Measurements from ENCODE around the gene MTR. TPM values are rescaled to one million over a fixed set of nuclear protein-coding genes. Genes with fewer than 3 reads are reported as not detected.

Gene MTR
- total and polyA plus RNA-seq, 9 of the 15 experiments (the other 6 are each of a cell fraction or from before 2014, with no cell fraction given), result 3.4 to 44.3 (median 20.3) TPM

- peak overlapping the region; percentile 94 for H3K4me2 ChIP-seq (ENCODE audit: insufficient read depth, low read length)
- H3K27me3 ChIP-seq (ENCODE audit: control insufficient read depth in 2 of 2, insufficient read depth in 2 of 2, low read length in 2 of 2), result no peaks in the 10 kb centered on the region; a peak in 2 of 5 replicates
- H3K9me3 ChIP-seq (replicated peaks; ENCODE audit: control insufficient read depth, insufficient read depth, low read depth, low read length), result peaks cover 4% of the 10 kb centered on the region; the same call in 1 of the 2 replicates
- H3K4me3 ChIP-seq, result peak overlapping the region; percentile 58
- peaks cover 57% of the 10 kb centered on the region for H3K79me2 ChIP-seq (ENCODE audit: control insufficient read depth, insufficient read depth, low read length)
- H2AFZ ChIP-seq (ENCODE audit: low read depth, low read length), result peak overlapping the region; percentile 94
- DNase-seq (ENCODE audit: extremely low read depth in 1 of 4, low spot score in 3 of 4), result peak in 2 of 4 experiments; percentile 20 to 35
- H3K9me1 ChIP-seq (ENCODE audit: control insufficient read depth, insufficient read depth, low read length), result no peaks in the 10 kb centered on the region
- peaks cover 10 to 13% of the 10 kb centered on the region in 2 experiments; a peak in 4 of 5 replicates for H3K4me1 ChIP-seq (replicated peaks in 1 of 2; ENCODE audit: control insufficient read depth in 2 of 2, insufficient read depth in 2 of 2, low read length in 2 of 2)
- ChIA-PET CTCF (ENCODE audit: low intra/inter-chr PET ratio) (no interaction called here), POLR2A (interaction anchor here (0.7 to 2.0 kb wide), 6 partner anchors 10 to 303 kb away, joined by 3 to 6 read pairs (median 4); no protein-coding TSS in a partner anchor)
- intact Hi-C loops (cut with micrococcal nuclease) (loop anchor here (5.0 kb wide), 1 partner anchor 194 kb away; the partner anchor contains the start of gene HEATR1), in situ Hi-C loops (cut with MboI) (no loop called here)
- WGBS (ENCODE audit: insufficient coverage, low coverage, missing lambda C conversion rate), result 1% methylated on average over 41 of the region's 41 CpGs
- H3K27ac ChIP-seq (ENCODE audit: extremely low read depth, low read depth, low read length), result peak overlapping the region; percentile 79
- H3K36me3 ChIP-seq (ENCODE audit: control insufficient read depth, insufficient read depth, low read length), result peaks cover 18% of the 10 kb centered on the region; the same call in 2 of the 3 replicates
- no TSS peak for BruUV-seq (replicated peaks)
- H3K9ac ChIP-seq (ENCODE audit: insufficient read depth in 1 of 2, low read depth in 2 of 2, low read length in 2 of 2), result peak overlapping the region; percentile 94 to 98
- H4K20me1 ChIP-seq (replicated peaks; ENCODE audit: control insufficient read depth, insufficient read depth, low read length), result no peaks in the 10 kb centered on the region
- peak; percentile 63 for ATAC-seq
- peak; percentile 42 for FAIRE-seq
- peak; percentile 77; the same call in 1 of the 2 replicates for TF ChIP-seq CEBPB (tag; IDR thresholded peaks at IDR 0.05)
- TF ChIP-seq CEBPG (CRISPR knock-in tag; IDR thresholded peaks at IDR 0.05), result peak; percentile 54; the same call in 1 of the 2 replicates
- no peak for TF ChIP-seq CEBPG (tag; conservative IDR thresholded peaks at IDR 0.05 in 1 of 2, IDR thresholded peaks at IDR 0.05 in 1 of 2)
- 0 out of 2 replicates have a peak, but pooled peaks have one; percentile 17 for TF ChIP-seq NFRKB (IDR thresholded peaks at IDR 0.05; ENCODE audit: low read depth)
- no peak for TF ChIP-seq CTCF (IDR thresholded peaks at IDR 0.05 in 2 of 3, conservative IDR thresholded peaks at IDR 0.05 in 1 of 3; ENCODE audit: insufficient read depth in 2 of 3, low read depth in 1 of 3, low read length in 3 of 3)
- peak in 1 of 2 experiments; percentile 24; a peak in 1 of 4 replicates for TF ChIP-seq RCOR1 (IDR thresholded peaks at IDR 0.05; ENCODE audit: borderline replicate concordance in 1 of 2, low read depth in 2 of 2, low read length in 2 of 2)
- TF ChIP-seq ZNF175 (CRISPR knock-in tag; IDR thresholded peaks at IDR 0.05; ENCODE audit: low read depth), result no peak
- TF ChIP-seq ZNF239 (CRISPR knock-in tag; IDR thresholded peaks at IDR 0.05), result no peak
- no peak for TF ChIP-seq PYGO2 (tag; IDR thresholded peaks at IDR 0.05)
- peak; percentile 0; the same call in 1 of the 2 replicates for TF ChIP-seq GATAD2A (IDR thresholded peaks at IDR 0.05)
- no peak for TF ChIP-seq FOXM1 (IDR thresholded peaks at IDR 0.05; ENCODE audit: low read depth)
- no peak for TF ChIP-seq FOXM1 (CRISPR knock-in tag; IDR thresholded peaks at IDR 0.05; ENCODE audit: low read depth)
- TF ChIP-seq JUN (IDR thresholded peaks at IDR 0.05; ENCODE audit: borderline replicate concordance, low read depth, low read length), result no peak
- peak; percentile 13; the same call in 1 of the 2 replicates for TF ChIP-seq JUN (CRISPR knock-in tag; IDR thresholded peaks at IDR 0.05; ENCODE audit: borderline replicate concordance)
- TF ChIP-seq THAP12 (CRISPR knock-in tag; IDR thresholded peaks at IDR 0.05), result 0 out of 2 replicates have a peak, but pooled peaks have one; percentile 57
- no peak for TF ChIP-seq HES1 (IDR thresholded peaks at IDR 0.05; ENCODE audit: low read depth)
These were observed 920 bp downstream of the MTR start for GRCh38 chr1:236795757-236796667.

Measured in K562 (cell line).